Adrenal gland (tissue), 5 donors: Measurements from ENCODE around the gene PRKG1.

Source experiments
- POLR2A ChIP-seq, 2 donors: fragments of 450-650 bp; IDR thresholded peaks; one replicate each; pipeline ENCODE4 v1.6.1; 2017; ENCODE audit warnings: antibody characterized with exemption in 2 of 2, mild to moderate bottlenecking in 2 of 2, moderate library complexity in 1 of 2
- TF ChIP-seq, protein P1 (sequence below), 6 experiments: fragments of 450-650 bp in 4 of 6; fragments of 200-600 bp in 2 of 6; sonication (generic) in 1 of 6; IDR thresholded peaks; 1 replicate in 5 of 6; 2 replicates in 1 of 6; pipeline versions ENCODE4 v1.5.1 to v1.8.0; 2016 to 2021; ENCODE audit warnings: antibody characterized with exemption in 6 of 6, mild to moderate bottlenecking in 2 of 6, moderate library complexity in 1 of 6
- donor health status: DM: no; HTN: no; CAD: no.

DNA sequence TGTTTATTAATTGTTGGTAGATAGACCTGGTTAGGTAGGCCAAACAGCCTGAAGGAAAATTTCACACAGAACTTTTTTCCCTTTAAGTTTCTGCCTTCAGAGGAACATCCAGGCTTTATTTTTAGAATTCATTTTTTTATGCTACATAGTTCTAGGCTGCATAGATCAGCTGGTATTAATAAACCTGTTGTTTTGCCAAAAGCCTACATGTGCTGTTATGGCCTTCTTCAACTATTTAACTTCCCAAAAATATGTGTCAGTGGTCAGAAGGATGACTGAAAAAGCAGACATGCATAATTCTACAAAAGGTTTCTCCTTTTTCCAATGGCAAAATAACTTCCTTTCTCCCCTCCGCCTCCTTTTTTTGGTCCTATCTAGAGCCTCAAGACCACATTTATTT lies 936.8 kb downstream of the PRKG1 start:
- TF ChIP-seq, protein P1, sequence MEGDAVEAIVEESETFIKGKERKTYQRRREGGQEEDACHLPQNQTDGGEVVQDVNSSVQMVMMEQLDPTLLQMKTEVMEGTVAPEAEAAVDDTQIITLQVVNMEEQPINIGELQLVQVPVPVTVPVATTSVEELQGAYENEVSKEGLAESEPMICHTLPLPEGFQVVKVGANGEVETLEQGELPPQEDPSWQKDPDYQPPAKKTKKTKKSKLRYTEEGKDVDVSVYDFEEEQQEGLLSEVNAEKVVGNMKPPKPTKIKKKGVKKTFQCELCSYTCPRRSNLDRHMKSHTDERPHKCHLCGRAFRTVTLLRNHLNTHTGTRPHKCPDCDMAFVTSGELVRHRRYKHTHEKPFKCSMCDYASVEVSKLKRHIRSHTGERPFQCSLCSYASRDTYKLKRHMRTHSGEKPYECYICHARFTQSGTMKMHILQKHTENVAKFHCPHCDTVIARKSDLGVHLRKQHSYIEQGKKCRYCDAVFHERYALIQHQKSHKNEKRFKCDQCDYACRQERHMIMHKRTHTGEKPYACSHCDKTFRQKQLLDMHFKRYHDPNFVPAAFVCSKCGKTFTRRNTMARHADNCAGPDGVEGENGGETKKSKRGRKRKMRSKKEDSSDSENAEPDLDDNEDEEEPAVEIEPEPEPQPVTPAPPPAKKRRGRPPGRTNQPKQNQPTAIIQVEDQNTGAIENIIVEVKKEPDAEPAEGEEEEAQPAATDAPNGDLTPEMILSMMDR (IDR thresholded peaks at IDR 0.05) = no peak
- no peak for TF ChIP-seq POLR2A (IDR thresholded peaks at IDR 0.05)
